ENCODE measurements around the gene OXSR1. TPM values are rescaled to one million over a fixed set of nuclear protein-coding genes. Genes with fewer than 3 reads are reported as not detected.

OXSR1 gene
- total RNA-seq, 1 experiment from 2014 or later = 35.1 TPM

- H3K36me3 ChIP-seq (ENCODE audit: control insufficient read depth in 1 of 2, insufficient read depth in 2 of 2, low read length in 2 of 2) = peaks cover 16 to 24% of the 10 kb centered on the region in 2 experiments; a peak in 3 of 4 replicates
Observed at GRCh38 chr3:38254872-38255271, 89.5 kb downstream of the OXSR1 start.

More at GRCh38 chr3:38254872-38255271, 89.5 kb downstream of the OXSR1 start:
- no peaks in the 10 kb centered on the region for H3K9me3 ChIP-seq (ENCODE audit: control insufficient read depth in 1 of 2, insufficient read depth in 1 of 2, low read depth in 1 of 2, low read length in 2 of 2)
- H3K9ac ChIP-seq (ENCODE audit: low read length) = no peak overlapping the region
- CTCF ChIA-PET = no interaction called here
- POLR2A ChIA-PET = no interaction called here
- RAD21 ChIA-PET (ENCODE audit: low non-redundant PET in 1 of 2, low total read pairs in 2 of 2, uncharacterized antibody in 2 of 2, unreplicated experiment in 2 of 2) = no interaction called here
- ATAC-seq (no peak), DNase-seq (ENCODE audit: low read depth, low spot score) (no peak)
- H3K79me2 ChIP-seq (ENCODE audit: insufficient read depth, low read length) = no peaks in the 10 kb centered on the region
- no peak overlapping the region for H3K4me3 ChIP-seq (replicated peaks in 1 of 2; ENCODE audit: low read depth in 1 of 2, low read length in 2 of 2)
- H3K4me2 ChIP-seq (ENCODE audit: low read length) = no peak overlapping the region
- no peak overlapping the region for H3K27ac ChIP-seq (ENCODE audit: low read depth, low read length)
- H3K27me3 ChIP-seq (ENCODE audit: insufficient read depth, low read length) = no peaks in the 10 kb centered on the region
- no peaks in the 10 kb centered on the region for H4K20me1 ChIP-seq (ENCODE audit: insufficient read depth)
- no peak overlapping the region for H2AFZ ChIP-seq (ENCODE audit: low read depth, low read length, poor library complexity, severe bottlenecking)
- BruUV-seq (replicated peaks) = no TSS peak
- no peaks in the 10 kb centered on the region for H3K4me1 ChIP-seq (ENCODE audit: control insufficient read depth in 1 of 2, insufficient read depth in 2 of 2, low read length in 2 of 2)
- H3K9me2 ChIP-seq (ENCODE audit: insufficient read depth) = no peaks in the 10 kb centered on the region
- TF ChIP-seq SP1 (IDR thresholded peaks at IDR 0.05; ENCODE audit: low read depth) (no peak), TCF7L2 (IDR thresholded peaks at IDR 0.05; ENCODE audit: borderline replicate concordance, extremely low read depth, insufficient read depth, insufficient read length) (no peak), EZH2phosphoT487 (IDR thresholded peaks at IDR 0.05; ENCODE audit: borderline replicate concordance) (no peak), CBX3 (IDR thresholded peaks at IDR 0.05; ENCODE audit: low read depth) (no peak), SIN3A (IDR thresholded peaks at IDR 0.05; ENCODE audit: low read depth) (no peak), EZH2 (IDR thresholded peaks at IDR 0.05) (no peak), EGR1 (IDR thresholded peaks at IDR 0.05; ENCODE audit: low read depth) (no peak), FOSL1 (IDR thresholded peaks at IDR 0.05; ENCODE audit: low read depth) (no peak), POLR2AphosphoS5 (IDR thresholded peaks at IDR 0.05; ENCODE audit: low read depth, low read length) (no peak), REST (IDR thresholded peaks at IDR 0.05; ENCODE audit: low read depth) (no peak), CEBPB (IDR thresholded peaks at IDR 0.05; ENCODE audit: low read depth) (no peak), ZNF274 (IDR thresholded peaks at IDR 0.05; ENCODE audit: low read depth, low read length) (no peak), JUND (IDR thresholded peaks at IDR 0.05) (no peak)
- TF ChIP-seq, protein P1, sequence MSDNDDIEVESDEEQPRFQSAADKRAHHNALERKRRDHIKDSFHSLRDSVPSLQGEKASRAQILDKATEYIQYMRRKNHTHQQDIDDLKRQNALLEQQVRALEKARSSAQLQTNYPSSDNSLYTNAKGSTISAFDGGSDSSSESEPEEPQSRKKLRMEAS (IDR thresholded peaks at IDR 0.05) = no peak
- TF ChIP-seq, protein P2, sequence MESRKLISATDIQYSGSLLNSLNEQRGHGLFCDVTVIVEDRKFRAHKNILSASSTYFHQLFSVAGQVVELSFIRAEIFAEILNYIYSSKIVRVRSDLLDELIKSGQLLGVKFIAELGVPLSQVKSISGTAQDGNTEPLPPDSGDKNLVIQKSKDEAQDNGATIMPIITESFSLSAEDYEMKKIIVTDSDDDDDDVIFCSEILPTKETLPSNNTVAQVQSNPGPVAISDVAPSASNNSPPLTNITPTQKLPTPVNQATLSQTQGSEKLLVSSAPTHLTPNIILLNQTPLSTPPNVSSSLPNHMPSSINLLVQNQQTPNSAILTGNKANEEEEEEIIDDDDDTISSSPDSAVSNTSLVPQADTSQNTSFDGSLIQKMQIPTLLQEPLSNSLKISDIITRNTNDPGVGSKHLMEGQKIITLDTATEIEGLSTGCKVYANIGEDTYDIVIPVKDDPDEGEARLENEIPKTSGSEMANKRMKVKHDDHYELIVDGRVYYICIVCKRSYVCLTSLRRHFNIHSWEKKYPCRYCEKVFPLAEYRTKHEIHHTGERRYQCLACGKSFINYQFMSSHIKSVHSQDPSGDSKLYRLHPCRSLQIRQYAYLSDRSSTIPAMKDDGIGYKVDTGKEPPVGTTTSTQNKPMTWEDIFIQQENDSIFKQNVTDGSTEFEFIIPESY (IDR thresholded peaks at IDR 0.05; ENCODE audit: extremely low read depth, insufficient replicate concordance, low read length) = no peak
- TF ChIP-seq, protein P3, sequence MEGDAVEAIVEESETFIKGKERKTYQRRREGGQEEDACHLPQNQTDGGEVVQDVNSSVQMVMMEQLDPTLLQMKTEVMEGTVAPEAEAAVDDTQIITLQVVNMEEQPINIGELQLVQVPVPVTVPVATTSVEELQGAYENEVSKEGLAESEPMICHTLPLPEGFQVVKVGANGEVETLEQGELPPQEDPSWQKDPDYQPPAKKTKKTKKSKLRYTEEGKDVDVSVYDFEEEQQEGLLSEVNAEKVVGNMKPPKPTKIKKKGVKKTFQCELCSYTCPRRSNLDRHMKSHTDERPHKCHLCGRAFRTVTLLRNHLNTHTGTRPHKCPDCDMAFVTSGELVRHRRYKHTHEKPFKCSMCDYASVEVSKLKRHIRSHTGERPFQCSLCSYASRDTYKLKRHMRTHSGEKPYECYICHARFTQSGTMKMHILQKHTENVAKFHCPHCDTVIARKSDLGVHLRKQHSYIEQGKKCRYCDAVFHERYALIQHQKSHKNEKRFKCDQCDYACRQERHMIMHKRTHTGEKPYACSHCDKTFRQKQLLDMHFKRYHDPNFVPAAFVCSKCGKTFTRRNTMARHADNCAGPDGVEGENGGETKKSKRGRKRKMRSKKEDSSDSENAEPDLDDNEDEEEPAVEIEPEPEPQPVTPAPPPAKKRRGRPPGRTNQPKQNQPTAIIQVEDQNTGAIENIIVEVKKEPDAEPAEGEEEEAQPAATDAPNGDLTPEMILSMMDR (IDR thresholded peaks at IDR 0.05 in 2 of 3, conservative IDR thresholded peaks at IDR 0.05 in 1 of 3; ENCODE audit: borderline replicate concordance in 1 of 3, insufficient read depth in 1 of 3, low read depth in 2 of 3, low read length in 2 of 3) = no peak
- intact Hi-C loops (cut with micrococcal nuclease) = no loop called here

Measured in HCT116 (cell line).